ENCODE data around the gene NCEH1.
A peak's percentile ranks its signal among the peaks of the same experiment; 100 is the strongest.
"Not testable (repeated sequence)": the region's sequence is repeated elsewhere in the genome, so short reads cannot be mapped to it uniquely, and the experiment has no call there.

The NCEH1 gene

GRCh38 chr3:172735014-172735413, 24.1 kb upstream of the NCEH1 start:
- DNase-seq (ENCODE audit: low read depth): no peak
- no peak overlapping the region for H3K4me3 ChIP-seq (ENCODE audit: low read depth, low read length)
- TF ChIP-seq, protein P1, sequence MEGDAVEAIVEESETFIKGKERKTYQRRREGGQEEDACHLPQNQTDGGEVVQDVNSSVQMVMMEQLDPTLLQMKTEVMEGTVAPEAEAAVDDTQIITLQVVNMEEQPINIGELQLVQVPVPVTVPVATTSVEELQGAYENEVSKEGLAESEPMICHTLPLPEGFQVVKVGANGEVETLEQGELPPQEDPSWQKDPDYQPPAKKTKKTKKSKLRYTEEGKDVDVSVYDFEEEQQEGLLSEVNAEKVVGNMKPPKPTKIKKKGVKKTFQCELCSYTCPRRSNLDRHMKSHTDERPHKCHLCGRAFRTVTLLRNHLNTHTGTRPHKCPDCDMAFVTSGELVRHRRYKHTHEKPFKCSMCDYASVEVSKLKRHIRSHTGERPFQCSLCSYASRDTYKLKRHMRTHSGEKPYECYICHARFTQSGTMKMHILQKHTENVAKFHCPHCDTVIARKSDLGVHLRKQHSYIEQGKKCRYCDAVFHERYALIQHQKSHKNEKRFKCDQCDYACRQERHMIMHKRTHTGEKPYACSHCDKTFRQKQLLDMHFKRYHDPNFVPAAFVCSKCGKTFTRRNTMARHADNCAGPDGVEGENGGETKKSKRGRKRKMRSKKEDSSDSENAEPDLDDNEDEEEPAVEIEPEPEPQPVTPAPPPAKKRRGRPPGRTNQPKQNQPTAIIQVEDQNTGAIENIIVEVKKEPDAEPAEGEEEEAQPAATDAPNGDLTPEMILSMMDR (IDR thresholded peaks at IDR 0.05; ENCODE audit: low read depth, low read length): no peak

DNA sequence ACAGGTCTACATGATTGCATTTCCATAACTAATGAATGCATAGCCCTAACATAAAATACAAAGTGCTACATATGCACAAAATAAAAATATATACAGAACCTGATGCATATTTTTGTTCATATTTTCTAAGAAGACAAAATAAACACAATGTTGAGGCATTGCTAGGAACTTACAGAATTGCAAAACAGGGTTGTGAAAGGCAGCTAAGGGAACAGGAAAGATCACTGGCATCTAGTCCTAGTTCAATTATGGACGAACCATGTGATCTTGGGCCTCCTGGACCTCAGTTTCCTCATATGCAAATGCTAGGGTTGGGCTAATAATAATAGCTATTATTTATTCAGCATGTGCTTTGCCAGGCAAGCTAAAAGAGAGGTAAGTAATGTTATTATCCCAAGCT, 15.5 kb upstream of the NCEH1 start:
- TF ChIP-seq, protein P1 (IDR thresholded peaks at IDR 0.05; ENCODE audit: low read depth, low read length): no peak
- no peak for TF ChIP-seq POLR2A (IDR thresholded peaks at IDR 0.05; ENCODE audit: extremely low read depth, insufficient read length)
- TF ChIP-seq, protein P2, sequence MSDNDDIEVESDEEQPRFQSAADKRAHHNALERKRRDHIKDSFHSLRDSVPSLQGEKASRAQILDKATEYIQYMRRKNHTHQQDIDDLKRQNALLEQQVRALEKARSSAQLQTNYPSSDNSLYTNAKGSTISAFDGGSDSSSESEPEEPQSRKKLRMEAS (IDR thresholded peaks at IDR 0.05; ENCODE audit: low read depth, low read length): no peak
- TF ChIP-seq MYC (IDR thresholded peaks at IDR 0.05; ENCODE audit: low read depth, low read length): no peak
- DNase-seq (ENCODE audit: low read depth): no peak
- no peak overlapping the region for H3K4me3 ChIP-seq (ENCODE audit: low read depth, low read length)

DNA sequence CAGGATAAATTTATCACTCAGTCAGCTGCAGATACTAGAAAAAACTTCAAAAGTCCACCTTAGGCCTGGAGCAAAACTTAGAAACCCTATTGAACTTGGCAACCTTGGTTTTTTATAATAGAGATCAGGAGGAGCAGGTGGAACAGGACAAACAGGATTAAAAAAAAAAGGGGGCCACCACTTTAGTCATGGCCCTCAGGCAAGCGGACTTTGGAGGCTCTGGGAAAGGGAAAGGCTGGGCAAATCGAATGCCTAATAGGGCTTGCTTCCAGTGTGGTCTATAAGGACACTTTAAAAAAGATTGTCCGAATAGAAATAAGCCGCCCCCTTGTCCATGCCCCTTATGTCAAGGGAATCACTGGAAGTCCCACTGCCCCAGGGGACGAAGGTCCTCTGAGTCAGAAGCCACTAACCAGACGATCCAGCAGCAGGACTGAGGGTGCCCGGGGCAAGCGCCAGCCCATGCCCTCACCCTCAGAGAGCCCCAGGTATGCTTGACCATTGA, 11.7 kb upstream of the NCEH1 start:
- DNase-seq (ENCODE audit: low read depth): not testable (repeated sequence)

DNA sequence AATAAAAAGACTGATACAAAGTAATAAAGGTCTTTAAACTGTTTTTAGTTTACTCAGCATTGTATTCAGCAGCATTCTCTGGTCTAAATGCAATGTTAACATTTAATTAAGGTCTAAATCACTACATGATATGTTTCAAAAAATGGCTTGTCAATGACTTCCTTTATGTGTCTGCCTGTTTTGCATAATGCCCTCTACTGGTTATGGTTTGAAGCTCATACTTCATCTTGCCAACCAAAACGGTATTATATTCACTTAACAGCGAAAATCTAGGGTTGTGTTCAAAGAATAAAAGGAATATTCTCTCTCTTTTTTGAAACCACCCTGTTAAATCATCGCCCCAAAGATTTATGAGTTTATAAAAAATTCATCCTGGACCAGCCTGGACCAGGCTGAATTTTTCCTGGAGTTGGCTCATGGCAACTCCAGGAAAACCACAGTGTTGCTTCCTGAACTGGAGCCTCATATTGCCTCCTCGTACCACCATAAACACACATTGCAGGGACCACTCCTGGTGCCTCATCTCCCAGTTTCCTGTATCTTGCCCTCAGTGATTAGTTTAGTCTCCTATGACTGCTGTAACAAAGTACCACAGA, 6.7 kb upstream of the NCEH1 start:
- TF ChIP-seq, protein P1 (IDR thresholded peaks at IDR 0.05; ENCODE audit: low read depth, low read length): peak; percentile 34
- TF ChIP-seq, protein P2 (IDR thresholded peaks at IDR 0.05; ENCODE audit: low read depth, low read length): no peak
- no peak overlapping the region for H3K4me3 ChIP-seq (ENCODE audit: low read depth, low read length)
- peak; percentile 39 for DNase-seq (ENCODE audit: low read depth)

More for the DNA sequence above, 11.7 kb upstream of the NCEH1 start:
- not testable (repeated sequence) for H3K4me3 ChIP-seq (ENCODE audit: low read depth, low read length)

GRCh38 chr3:172716476-172716875, 5.6 kb upstream of the NCEH1 start:
- TF ChIP-seq, protein P2 (IDR thresholded peaks at IDR 0.05; ENCODE audit: low read depth, low read length): 0 out of 2 replicates have a peak, but pooled peaks have one; percentile 8
- TF ChIP-seq, protein P1 (IDR thresholded peaks at IDR 0.05; ENCODE audit: low read depth, low read length): no peak
- TF ChIP-seq POLR2A (IDR thresholded peaks at IDR 0.05; ENCODE audit: extremely low read depth, insufficient read length) (no peak), MYC (IDR thresholded peaks at IDR 0.05; ENCODE audit: low read depth, low read length) (no peak)
- DNase-seq (ENCODE audit: low read depth): peak; percentile 81
- H3K4me3 ChIP-seq (ENCODE audit: low read depth, low read length): no peak overlapping the region

- H3K4me3 ChIP-seq (ENCODE audit: low read depth, low read length): no peak overlapping the region
- no peak for DNase-seq (ENCODE audit: low read depth)
- TF ChIP-seq POLR2A (IDR thresholded peaks at IDR 0.05; ENCODE audit: extremely low read depth, insufficient read length): no peak
- TF ChIP-seq, protein P2 (IDR thresholded peaks at IDR 0.05; ENCODE audit: low read depth, low read length): no peak
- TF ChIP-seq, protein P1 (IDR thresholded peaks at IDR 0.05; ENCODE audit: low read depth, low read length): no peak
Measured at GRCh38 chr3:172713316-172713715, 2.4 kb upstream of the NCEH1 start.
